OCI-LY1 (cell line): ENCODE data around the gene SLCO2A1.

Source experiments
- H2AFZ ChIP-seq: fragments of 200-600 bp; sonication (generic), shearing (Covaris generic); 2 replicates; pipeline ENCODE4 v1.6.0; 2014; ENCODE audit warnings: antibody characterized with exemption, mild to moderate bottlenecking, low read length
- H3F3A ChIP-seq: fragments of 200-600 bp; sonication (generic), shearing (Covaris generic); 2 replicates; pipeline ENCODE4 v1.6.0; 2014; ENCODE audit warnings: mild to moderate bottlenecking, antibody characterized with exemption, low read length, moderate library complexity; ENCODE audit not compliant: insufficient read depth
- H3K27ac ChIP-seq: fragments of 200-600 bp; sonication (generic); 2 replicates; pipeline ENCODE4 v1.5.1; 2014; ENCODE audit warnings: low read length, mixed run types, mild to moderate bottlenecking, low read depth; ENCODE audit not compliant: poor library complexity, severe bottlenecking
- H3K27me3 ChIP-seq: fragments of 200-600 bp; sonication (generic); 2 replicates; pipeline ENCODE4 v1.6.0; 2014; ENCODE audit warnings: antibody characterized with exemption, mild to moderate bottlenecking, low read length, moderate library complexity; ENCODE audit not compliant: insufficient read depth
- H3K36me3 ChIP-seq: fragments of 200-600 bp; sonication (generic); 2 replicates; pipeline ENCODE4 v1.6.1; 2014; ENCODE audit warnings: mild to moderate bottlenecking, antibody characterized with exemption, low read length, moderate library complexity, mixed read lengths; ENCODE audit not compliant: insufficient read depth
- H3K4me1 ChIP-seq: fragments of 200-600 bp; sonication (generic); 2 replicates; pipeline ENCODE4 v1.5.1; 2014; ENCODE audit warnings: mild to moderate bottlenecking, low read length, moderate library complexity; ENCODE audit not compliant: insufficient read depth, severe bottlenecking
- H3K4me2 ChIP-seq: fragments of 200-600 bp; sonication (generic), shearing (Covaris generic); 2 replicates; pipeline ENCODE4 v1.6.1; 2014; ENCODE audit warnings: low read length
- H3K4me3 ChIP-seq: fragments of 200-600 bp; sonication (generic); 2 replicates; pipeline ENCODE4 v1.5.1; 2014; ENCODE audit warnings: low read length, low read depth, mild to moderate bottlenecking, mixed read lengths; ENCODE audit not compliant: poor library complexity, severe bottlenecking
- H3K79me2 ChIP-seq: fragments of 200-600 bp; shearing (Covaris generic); 2 replicates; pipeline ENCODE4 v1.6.1; 2016; ENCODE audit warnings: mixed run types, low read length, mixed read lengths; ENCODE audit not compliant: insufficient read depth
- H3K9ac ChIP-seq: fragments of 200-600 bp; sonication (generic), shearing (Covaris generic); 2 replicates; pipeline ENCODE4 v1.6.1; 2014; ENCODE audit warnings: mild to moderate bottlenecking, low read length, mixed read lengths
- H3K9me2 ChIP-seq: fragments of 200-600 bp; sonication (generic), shearing (Covaris generic); 2 replicates; pipeline ENCODE4 v1.6.1; 2014; ENCODE audit warnings: low read depth, mild to moderate bottlenecking, low read length, mixed read lengths
- H3K9me3 ChIP-seq: fragments of 200-600 bp; shearing (Covaris generic); 2 replicates; pipeline ENCODE4 v1.6.1; 2014; ENCODE audit warnings: low read length, mixed read lengths
- H4K20me1 ChIP-seq: fragments of 200-600 bp; sonication (generic), shearing (Covaris generic); 2 replicates; pipeline ENCODE4 v1.6.0; 2016; ENCODE audit warnings: mild to moderate bottlenecking, low read length; ENCODE audit not compliant: insufficient read depth
- EZH2 ChIP-seq: fragments of 200-600 bp; sonication (generic), shearing (Covaris generic); IDR thresholded peaks from 2 replicates; pipeline ENCODE4 v1.8.0; 2017; ENCODE audit warnings: borderline replicate concordance, mixed run types, mild to moderate bottlenecking, antibody characterized with exemption, low read length, moderate library complexity, mixed read lengths
- TF ChIP-seq, protein P1 (sequence below): fragments of 200-600 bp; sonication (generic), shearing (Covaris generic); IDR thresholded peaks from 2 replicates; pipeline ENCODE4 v1.5.1; 2017; ENCODE audit warnings: mild to moderate bottlenecking, antibody characterized with exemption, low read length, moderate library complexity, mixed read lengths

The SLCO2A1 gene

DNA sequence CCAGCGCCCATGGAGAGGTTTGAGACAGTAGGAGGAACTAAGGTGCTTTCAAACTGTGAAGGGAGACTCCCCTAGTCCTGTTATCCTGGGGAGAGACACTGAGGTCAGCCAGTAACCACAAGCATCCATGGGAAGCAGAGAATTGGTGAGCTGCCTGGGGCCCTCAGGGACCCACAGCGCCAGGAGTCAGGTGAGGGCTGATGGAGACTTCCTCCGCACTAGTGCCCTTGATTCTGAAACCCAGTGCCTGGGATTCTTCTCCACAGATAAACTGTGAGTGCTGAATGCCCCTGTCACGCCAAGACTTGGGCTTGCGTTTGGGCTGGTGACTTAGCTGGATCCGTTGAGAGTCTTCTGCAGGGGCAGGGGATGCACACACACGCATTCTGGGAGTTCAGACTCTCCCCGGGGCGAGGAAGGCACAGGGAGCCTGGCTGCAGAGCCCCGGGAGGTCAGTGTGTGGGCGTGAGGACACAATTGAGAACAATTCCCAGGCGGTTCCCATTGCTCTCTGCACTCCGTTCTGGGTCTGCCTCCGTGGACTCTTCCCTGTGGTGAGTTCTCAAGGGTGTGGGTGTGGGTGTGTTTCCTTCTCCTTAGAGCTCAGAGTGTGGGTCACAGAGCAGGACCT, 37.9 kb upstream of the SLCO2A1 start:
- no peak for TF ChIP-seq EZH2
- TF ChIP-seq, protein P1, sequence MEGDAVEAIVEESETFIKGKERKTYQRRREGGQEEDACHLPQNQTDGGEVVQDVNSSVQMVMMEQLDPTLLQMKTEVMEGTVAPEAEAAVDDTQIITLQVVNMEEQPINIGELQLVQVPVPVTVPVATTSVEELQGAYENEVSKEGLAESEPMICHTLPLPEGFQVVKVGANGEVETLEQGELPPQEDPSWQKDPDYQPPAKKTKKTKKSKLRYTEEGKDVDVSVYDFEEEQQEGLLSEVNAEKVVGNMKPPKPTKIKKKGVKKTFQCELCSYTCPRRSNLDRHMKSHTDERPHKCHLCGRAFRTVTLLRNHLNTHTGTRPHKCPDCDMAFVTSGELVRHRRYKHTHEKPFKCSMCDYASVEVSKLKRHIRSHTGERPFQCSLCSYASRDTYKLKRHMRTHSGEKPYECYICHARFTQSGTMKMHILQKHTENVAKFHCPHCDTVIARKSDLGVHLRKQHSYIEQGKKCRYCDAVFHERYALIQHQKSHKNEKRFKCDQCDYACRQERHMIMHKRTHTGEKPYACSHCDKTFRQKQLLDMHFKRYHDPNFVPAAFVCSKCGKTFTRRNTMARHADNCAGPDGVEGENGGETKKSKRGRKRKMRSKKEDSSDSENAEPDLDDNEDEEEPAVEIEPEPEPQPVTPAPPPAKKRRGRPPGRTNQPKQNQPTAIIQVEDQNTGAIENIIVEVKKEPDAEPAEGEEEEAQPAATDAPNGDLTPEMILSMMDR: no peak
- no peaks in the 10 kb centered on the region for H3K36me3 ChIP-seq
- no peak overlapping the region for H3K27ac ChIP-seq
- H3K4me3 ChIP-seq: no peak overlapping the region
- H3F3A ChIP-seq: no peaks in the 10 kb centered on the region
- H3K9me2 ChIP-seq: no peaks in the 10 kb centered on the region
- no peaks in the 10 kb centered on the region for H3K79me2 ChIP-seq
- H3K27me3 ChIP-seq: no peaks in the 10 kb centered on the region
- H3K9ac ChIP-seq: no peak overlapping the region
- H3K4me2 ChIP-seq: no peak overlapping the region
- H4K20me1 ChIP-seq: no peaks in the 10 kb centered on the region
- no peaks in the 10 kb centered on the region for H3K4me1 ChIP-seq
- no peak overlapping the region for H2AFZ ChIP-seq
- H3K9me3 ChIP-seq: no peaks in the 10 kb centered on the region

- no peaks in the 10 kb centered on the region for H4K20me1 ChIP-seq
- H3K79me2 ChIP-seq: no peaks in the 10 kb centered on the region
- H2AFZ ChIP-seq: no peak overlapping the region
- no peaks in the 10 kb centered on the region for H3K4me1 ChIP-seq
- H3K27me3 ChIP-seq: no peaks in the 10 kb centered on the region
- no peaks in the 10 kb centered on the region for H3K36me3 ChIP-seq
- TF ChIP-seq EZH2: no peak
- H3K27ac ChIP-seq: no peak overlapping the region
- H3F3A ChIP-seq: no peaks in the 10 kb centered on the region
- no peaks in the 10 kb centered on the region for H3K9me3 ChIP-seq
- H3K4me3 ChIP-seq: no peak overlapping the region
- no peak overlapping the region for H3K4me2 ChIP-seq
- H3K9me2 ChIP-seq: no peaks in the 10 kb centered on the region
- H3K9ac ChIP-seq: no peak overlapping the region
These were observed 37.2 kb upstream of the SLCO2A1 start for GRCh38 chr3:134066651-134067530.

- TF ChIP-seq, protein P1: no peak
- TF ChIP-seq EZH2: no peak
- Histone ChIP-seq H3K4me2 (no peak overlapping the region), H4K20me1 (no peaks in the 10 kb centered on the region), H3K36me3 (no peaks in the 10 kb centered on the region), H3K79me2 (no peaks in the 10 kb centered on the region), H2AFZ (no peak overlapping the region), H3K9me3 (no peaks in the 10 kb centered on the region), H3K4me1 (no peaks in the 10 kb centered on the region), H3K9me2 (no peaks in the 10 kb centered on the region), H3K4me3 (no peak overlapping the region), H3K27me3 (no peaks in the 10 kb centered on the region), H3F3A (no peaks in the 10 kb centered on the region), H3K9ac (no peak overlapping the region), H3K27ac (no peak overlapping the region)
These were observed 36.4 kb upstream of the SLCO2A1 start for GRCh38 chr3:134066158-134066541.
